GM23248 (cell line): Measurements from ENCODE around the gene RUFY2.
"Not testable (repeated sequence)": the region's sequence is repeated elsewhere in the genome, so short reads cannot be mapped to it uniquely, and the experiment has no call there.

ENCODE experiments used
- EZH2 ChIP-seq: fragments of 200-600 bp; sonication (generic); IDR thresholded peaks from 2 replicates; pipeline ENCODE4 v1.6.1; 2018; ENCODE audit warnings: antibody characterized with exemption, mild to moderate bottlenecking; ENCODE audit not compliant: insufficient read depth, poor library complexity, severe bottlenecking
- EZH2phosphoT487 ChIP-seq: fragments of 200-600 bp; sonication (generic); IDR thresholded peaks from 2 replicates; pipeline ENCODE4 v1.6.1; 2018; ENCODE audit warnings: antibody characterized with exemption, moderate library complexity, mild to moderate bottlenecking, low read depth; ENCODE audit not compliant: insufficient read depth

GRCh38 chr10:68324396-68324795 is 82.7 kb downstream of the RUFY2 start:
- TF ChIP-seq EZH2phosphoT487, EZH2: not testable (repeated sequence)
